ENCODE data around the gene ATOH8.

Gene ATOH8

DNA sequence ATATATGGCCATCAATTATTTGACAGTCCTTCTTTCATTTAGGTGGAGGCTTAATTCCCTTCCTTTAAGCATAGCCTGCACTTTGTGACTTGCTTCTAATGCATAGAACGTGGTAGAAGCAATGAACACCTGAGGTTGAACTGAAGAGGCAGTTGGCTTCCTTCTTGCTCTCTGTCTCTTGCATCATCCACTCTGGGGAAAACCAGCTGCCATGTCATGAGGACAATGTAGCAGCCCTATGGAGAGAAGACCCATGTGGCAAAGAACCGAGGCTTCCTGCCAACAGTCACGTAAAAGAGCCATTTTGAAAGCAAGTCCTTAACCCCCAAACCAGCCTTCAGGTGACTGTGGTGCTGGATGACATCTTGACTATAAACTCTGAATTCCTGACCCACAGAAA, 46.8 kb downstream of the ATOH8 start:
- no peak for DNase-seq (ENCODE audit: low read depth in 3 of 3)

GRCh38 chr2:85801871-85802270, 48.1 kb downstream of the ATOH8 start:
- no peak for DNase-seq (ENCODE audit: low read depth in 3 of 3)

- DNase-seq (ENCODE audit: low read depth in 3 of 3): no peak
Measured at GRCh38 chr2:85802354-85803103, 48.7 kb downstream of the ATOH8 start.

GRCh38 chr2:85803704-85804425, 50.1 kb downstream of the ATOH8 start:
- DNase-seq (ENCODE audit: low read depth in 3 of 3): no peak

DNA sequence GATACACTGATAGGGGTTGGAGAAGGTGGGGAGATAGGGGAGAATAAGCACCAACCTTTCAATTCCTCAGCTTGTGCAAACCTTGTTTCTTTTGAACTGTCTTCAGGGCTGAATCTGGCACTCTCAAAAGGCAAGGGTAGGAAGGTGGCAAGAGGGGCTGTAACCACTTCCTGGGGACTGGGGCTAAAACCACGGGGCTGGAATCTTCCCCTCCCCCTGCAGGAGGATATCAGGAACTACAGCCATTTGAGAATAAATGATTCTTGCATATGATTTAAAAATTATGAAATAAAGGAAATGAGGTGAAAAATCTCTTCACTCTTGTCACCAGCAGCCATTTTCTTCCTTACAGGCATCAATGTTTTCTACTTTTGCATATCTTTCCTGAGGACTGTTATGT, 50.8 kb downstream of the ATOH8 start:
- no peak for DNase-seq (ENCODE audit: low read depth in 3 of 3)

DNA sequence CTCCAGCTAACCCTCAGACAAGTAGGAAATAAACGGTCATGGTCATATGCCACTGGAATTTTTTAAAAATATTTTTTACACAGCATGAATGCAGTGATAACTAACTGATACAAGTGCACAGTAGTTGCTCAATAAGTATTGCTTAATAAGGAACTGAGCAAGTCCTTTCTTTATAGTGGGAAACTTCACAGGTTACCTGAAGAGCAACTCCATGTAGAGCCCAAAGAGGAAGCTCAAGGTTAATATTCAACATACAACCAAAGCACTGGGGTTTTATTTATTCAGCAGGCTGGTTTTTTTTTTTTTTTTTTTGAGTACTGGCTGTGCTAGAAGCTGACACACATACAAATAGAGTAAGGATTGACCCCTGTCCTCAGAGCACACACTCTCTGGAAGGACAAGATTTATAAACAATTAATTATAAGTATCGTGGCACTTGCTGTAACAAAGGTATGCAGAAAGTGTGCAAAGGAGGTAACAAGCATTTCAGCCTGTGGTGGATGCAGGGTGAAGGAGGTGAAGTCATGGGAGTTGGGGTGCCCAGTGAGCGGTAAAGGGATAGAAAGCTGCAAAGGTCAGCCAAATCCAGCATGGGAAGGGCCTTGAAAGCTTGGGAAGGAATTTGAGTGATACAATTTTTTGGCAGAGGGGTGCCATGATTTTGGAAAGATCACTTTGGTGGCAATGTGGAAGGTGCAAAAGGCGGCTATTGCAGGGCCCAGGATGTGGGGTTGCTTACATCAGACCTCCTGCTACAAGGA, 52.7 kb downstream of the ATOH8 start:
- no peak for DNase-seq (ENCODE audit: low read depth in 3 of 3)

GRCh38 chr2:85807756-85808155, 54.0 kb downstream of the ATOH8 start:
- DNase-seq (ENCODE audit: low read depth in 3 of 3): no peak

GRCh38 chr2:85810371-85811179, 56.8 kb downstream of the ATOH8 start:
- no peak for DNase-seq (ENCODE audit: low read depth in 3 of 3)

GRCh38 chr2:85811180-85812093, 57.6 kb downstream of the ATOH8 start:
- DNase-seq (ENCODE audit: low read depth in 3 of 3): no peak

- DNase-seq (ENCODE audit: low read depth in 3 of 3): no peak
Measured at GRCh38 chr2:85812094-85812735, 58.4 kb downstream of the ATOH8 start.

GRCh38 chr2:85813211-85813981, 59.6 kb downstream of the ATOH8 start:
- no peak for DNase-seq (ENCODE audit: low read depth in 3 of 3)

DNA sequence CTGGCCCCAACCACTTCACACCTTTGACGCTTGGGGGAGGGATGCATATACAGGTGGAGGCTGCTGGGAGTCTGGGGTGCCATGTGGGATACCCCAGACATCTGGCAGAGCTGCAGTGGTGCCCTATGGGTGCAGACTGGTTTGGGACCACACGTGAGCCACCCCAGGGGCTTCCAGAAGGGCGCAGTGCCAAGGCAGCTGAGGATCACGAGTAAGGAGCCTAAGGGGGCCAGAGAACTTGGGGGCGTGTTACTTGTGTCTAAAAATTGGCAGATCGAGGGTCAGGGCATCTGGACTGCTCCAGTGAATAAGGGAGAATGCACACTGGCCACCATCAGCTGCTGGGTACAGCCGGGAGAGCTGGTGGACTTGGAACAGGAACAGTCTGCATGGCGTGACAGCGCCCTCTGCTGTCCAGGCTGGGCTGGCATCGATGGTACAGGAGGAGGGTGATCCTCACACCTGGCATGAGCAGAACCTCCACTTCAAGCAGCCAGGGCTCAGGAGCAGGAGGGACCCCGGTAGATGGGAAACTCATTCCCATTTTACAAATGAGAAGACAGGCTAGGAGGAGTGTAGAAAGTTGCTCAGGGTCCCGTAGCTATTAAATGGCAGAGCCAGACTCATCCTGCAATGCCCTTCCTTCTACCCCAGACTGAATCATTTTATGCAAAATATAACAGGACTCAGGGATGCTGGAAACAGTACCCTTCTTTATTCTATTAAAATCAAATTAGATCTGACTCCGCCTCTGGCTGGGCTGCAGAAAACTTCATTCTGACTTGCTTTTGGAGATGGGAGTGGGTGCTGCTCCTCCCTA, 60.4 kb downstream of the ATOH8 start:
- DNase-seq (ENCODE audit: low read depth in 3 of 3): peak; percentile 61 to 70 (median 67)

DNA sequence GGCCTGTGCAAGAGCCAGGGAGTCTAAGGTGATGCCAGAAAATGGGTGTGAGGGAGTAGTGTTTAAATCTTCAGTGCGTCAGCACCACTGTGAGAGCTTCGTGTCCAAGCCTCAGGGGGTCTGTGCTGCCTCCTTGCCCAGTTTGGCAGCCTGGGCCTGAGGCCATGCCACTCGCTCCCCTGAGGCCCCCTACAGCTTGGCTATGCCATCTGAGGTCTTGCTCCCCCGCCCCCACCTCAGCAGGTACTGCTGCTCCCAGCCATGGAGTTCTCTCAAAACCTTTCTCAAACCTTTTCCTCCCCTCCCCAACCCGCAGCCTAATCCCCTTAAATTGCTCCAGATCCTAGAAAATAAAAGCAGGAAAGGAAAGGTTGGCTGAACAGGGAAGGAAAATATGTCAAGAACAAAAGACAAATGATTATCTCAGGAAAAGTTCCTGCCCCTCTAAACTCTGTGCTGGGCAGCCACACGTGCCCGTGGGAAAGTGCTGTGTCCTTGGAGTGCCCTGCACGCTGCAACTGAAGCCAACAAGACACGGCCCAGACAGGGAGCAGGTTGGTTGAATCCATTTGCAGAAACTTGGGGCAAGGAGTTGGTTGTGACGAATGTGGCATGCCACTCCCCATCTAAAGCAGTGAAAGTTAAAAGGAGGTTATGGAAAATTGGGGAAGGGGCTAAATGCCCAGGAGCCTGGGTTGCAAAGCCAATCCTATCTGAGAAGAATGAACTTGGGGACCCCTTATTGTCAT, 61.2 kb downstream of the ATOH8 start:
- DNase-seq (ENCODE audit: low read depth in 3 of 3): no peak

DNA sequence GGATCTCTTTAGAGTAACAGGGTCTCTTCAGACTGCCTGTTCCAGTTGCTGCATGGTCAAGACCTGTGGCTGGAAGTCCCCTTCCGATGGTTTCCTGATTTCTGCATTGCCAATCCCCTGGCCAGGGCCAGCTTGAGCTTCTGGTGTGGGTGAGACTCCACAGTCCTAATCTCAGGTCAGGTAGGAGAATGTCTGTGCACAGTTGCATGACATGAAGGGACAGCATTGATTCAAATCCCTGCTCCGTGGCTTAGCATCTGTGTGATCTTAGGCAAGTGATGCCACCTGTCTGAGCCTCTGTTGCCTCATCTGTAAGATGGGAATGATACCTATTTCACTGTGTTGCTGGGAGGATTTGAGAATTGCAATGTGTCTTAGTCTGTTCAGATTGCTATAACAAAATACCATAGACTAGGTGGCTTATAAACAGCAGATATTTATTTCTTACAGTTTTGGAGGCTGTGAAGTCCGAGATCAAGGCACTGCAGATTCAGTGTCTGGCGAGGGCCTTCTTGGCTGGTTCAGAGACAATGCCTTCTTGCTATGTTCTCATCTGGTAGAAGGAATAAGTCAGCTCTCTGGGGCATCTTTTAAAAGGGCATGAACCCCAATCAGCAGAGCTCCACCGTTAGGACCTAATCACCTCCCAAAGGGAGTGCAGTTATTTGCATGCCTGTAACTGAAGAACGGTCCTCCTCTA, 66.2 kb downstream of the ATOH8 start:
- no peak for DNase-seq (ENCODE audit: low read depth in 3 of 3)

- no peak for DNase-seq (ENCODE audit: low read depth in 3 of 3)
Measured at GRCh38 chr2:85822766-85823165, 69.0 kb downstream of the ATOH8 start.

DNA sequence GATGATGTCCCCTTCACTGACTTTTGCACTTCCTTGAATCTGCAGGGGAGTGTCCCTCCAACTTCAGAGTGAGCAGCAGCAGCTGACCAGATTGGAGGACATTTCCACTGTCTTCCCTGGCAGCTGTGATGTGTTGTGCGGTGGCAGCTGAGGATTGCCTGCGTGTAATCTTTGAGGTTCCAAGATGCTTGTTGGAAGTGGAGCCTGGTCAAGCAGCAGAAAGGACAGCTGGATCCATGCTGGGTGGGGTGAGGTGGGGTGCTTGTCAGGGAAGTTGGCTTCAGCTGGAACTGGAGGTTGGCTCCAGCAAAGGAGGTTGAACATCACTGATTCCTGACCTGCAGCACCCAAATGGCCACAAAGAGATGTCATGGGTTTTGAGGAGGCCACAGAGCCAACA, 70.2 kb downstream of the ATOH8 start:
- DNase-seq (ENCODE audit: low read depth in 3 of 3): no peak
